IMR-90 (cell line): Measurements from ENCODE around the gene SNTG2.

ENCODE experiments used
- BHLHE40 ChIP-seq: fragments of 150-350 bp; IDR thresholded peaks from 2 replicates; pipeline ENCODE4 v1.6.1; 2016; ENCODE audit warnings: mild to moderate bottlenecking, low read depth, low read length
- CEBPB ChIP-seq: IDR thresholded peaks from 2 replicates; pipeline ENCODE4 v1.6.1; 2012; ENCODE audit warnings: low read depth, low read length, improper control_type of control experiment
- CHD1 ChIP-seq: IDR thresholded peaks from 2 replicates; pipeline ENCODE4 v1.6.1; 2012; ENCODE audit warnings: low read depth, low read length, improper control_type of control experiment
- FOS ChIP-seq: fragments of 150-350 bp; IDR thresholded peaks from 2 replicates; pipeline ENCODE4 v1.6.1; 2016; ENCODE audit warnings: low read depth, low read length
- MAZ ChIP-seq: IDR thresholded peaks from 2 replicates; pipeline ENCODE4 v1.6.1; 2012; ENCODE audit warnings: low read depth, mild to moderate bottlenecking, low read length, improper control_type of control experiment, moderate library complexity, borderline replicate concordance
- MXI1 ChIP-seq: IDR thresholded peaks from 2 replicates; pipeline ENCODE4 v1.6.1; 2012; ENCODE audit warnings: low read depth, mild to moderate bottlenecking, low read length, moderate library complexity, borderline replicate concordance
- POLR2A ChIP-seq: IDR thresholded peaks from 2 replicates; pipeline ENCODE4 v1.6.1; 2012; ENCODE audit warnings: mild to moderate bottlenecking, low read depth, low read length
- RAD21 ChIP-seq: IDR thresholded peaks from 2 replicates; pipeline ENCODE4 v1.6.1; 2012; ENCODE audit warnings: low read length, improper control_type of control experiment
- RCOR1 ChIP-seq: IDR thresholded peaks from 2 replicates; pipeline ENCODE4 v1.6.1; 2012; ENCODE audit warnings: mild to moderate bottlenecking, low read length, improper control_type of control experiment; ENCODE audit not compliant: insufficient replicate concordance
- RFX5 ChIP-seq: IDR thresholded peaks from 2 replicates; pipeline ENCODE4 v1.8.0; 2012; ENCODE audit warnings: low read depth, mild to moderate bottlenecking, low read length, moderate library complexity
- SMC3 ChIP-seq: fragments of 150-350 bp; IDR thresholded peaks from 2 replicates; pipeline ENCODE4 v1.6.1; 2016; ENCODE audit warnings: low read depth, mild to moderate bottlenecking, antibody characterized with exemption, low read length, moderate library complexity
- TF ChIP-seq, protein P1 (sequence below): fragments of 150-350 bp; IDR thresholded peaks from 2 replicates; pipeline ENCODE4 v1.6.1; 2017; ENCODE audit warnings: mild to moderate bottlenecking, antibody characterized with exemption, low read length, low read depth
- TF ChIP-seq, protein P2 (sequence below): conservative IDR thresholded peaks from 2 replicates; pipeline ENCODE4 v1.5.1; 2012; ENCODE audit warnings: mild to moderate bottlenecking, low read depth, low read length, improper control_type of control experiment

DNA sequence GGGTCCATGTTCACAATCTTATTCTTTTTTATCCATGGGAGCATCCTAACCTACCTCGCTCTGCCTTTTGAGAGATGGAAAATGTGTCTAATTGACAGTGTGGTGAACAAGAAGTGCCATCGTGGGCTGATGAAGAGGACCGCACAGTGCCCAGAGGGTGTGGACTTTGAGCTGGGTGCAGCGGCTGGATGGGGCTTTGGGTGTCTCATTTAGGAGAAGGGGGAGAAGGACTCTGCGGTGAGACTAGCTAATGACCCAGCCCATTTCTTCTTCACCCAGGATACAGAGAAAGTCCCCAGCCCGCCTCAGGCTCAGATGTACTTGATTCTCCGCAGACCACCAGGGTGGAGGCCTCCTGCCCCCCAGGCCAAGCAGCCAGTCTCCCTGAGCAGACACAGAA, 33.7 kb upstream of the SNTG2 start:
- TF ChIP-seq, protein P1, sequence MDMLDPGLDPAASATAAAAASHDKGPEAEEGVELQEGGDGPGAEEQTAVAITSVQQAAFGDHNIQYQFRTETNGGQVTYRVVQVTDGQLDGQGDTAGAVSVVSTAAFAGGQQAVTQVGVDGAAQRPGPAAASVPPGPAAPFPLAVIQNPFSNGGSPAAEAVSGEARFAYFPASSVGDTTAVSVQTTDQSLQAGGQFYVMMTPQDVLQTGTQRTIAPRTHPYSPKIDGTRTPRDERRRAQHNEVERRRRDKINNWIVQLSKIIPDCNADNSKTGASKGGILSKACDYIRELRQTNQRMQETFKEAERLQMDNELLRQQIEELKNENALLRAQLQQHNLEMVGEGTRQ, result no peak
- TF ChIP-seq, protein P2, sequence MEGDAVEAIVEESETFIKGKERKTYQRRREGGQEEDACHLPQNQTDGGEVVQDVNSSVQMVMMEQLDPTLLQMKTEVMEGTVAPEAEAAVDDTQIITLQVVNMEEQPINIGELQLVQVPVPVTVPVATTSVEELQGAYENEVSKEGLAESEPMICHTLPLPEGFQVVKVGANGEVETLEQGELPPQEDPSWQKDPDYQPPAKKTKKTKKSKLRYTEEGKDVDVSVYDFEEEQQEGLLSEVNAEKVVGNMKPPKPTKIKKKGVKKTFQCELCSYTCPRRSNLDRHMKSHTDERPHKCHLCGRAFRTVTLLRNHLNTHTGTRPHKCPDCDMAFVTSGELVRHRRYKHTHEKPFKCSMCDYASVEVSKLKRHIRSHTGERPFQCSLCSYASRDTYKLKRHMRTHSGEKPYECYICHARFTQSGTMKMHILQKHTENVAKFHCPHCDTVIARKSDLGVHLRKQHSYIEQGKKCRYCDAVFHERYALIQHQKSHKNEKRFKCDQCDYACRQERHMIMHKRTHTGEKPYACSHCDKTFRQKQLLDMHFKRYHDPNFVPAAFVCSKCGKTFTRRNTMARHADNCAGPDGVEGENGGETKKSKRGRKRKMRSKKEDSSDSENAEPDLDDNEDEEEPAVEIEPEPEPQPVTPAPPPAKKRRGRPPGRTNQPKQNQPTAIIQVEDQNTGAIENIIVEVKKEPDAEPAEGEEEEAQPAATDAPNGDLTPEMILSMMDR, result no peak
- TF ChIP-seq FOS (no peak), RFX5 (no peak), RCOR1 (no peak), POLR2A (no peak), SMC3 (no peak), MAZ (no peak), BHLHE40 (no peak), MXI1 (no peak), RAD21 (no peak), CEBPB (no peak), CHD1 (no peak)
